ENCODE measurements around the gene ACAA1.
"Not testable (repeated sequence)": the region's sequence is repeated elsewhere in the genome, so short reads cannot be mapped to it uniquely, and the experiment has no call there.

The ACAA1 gene

DNA sequence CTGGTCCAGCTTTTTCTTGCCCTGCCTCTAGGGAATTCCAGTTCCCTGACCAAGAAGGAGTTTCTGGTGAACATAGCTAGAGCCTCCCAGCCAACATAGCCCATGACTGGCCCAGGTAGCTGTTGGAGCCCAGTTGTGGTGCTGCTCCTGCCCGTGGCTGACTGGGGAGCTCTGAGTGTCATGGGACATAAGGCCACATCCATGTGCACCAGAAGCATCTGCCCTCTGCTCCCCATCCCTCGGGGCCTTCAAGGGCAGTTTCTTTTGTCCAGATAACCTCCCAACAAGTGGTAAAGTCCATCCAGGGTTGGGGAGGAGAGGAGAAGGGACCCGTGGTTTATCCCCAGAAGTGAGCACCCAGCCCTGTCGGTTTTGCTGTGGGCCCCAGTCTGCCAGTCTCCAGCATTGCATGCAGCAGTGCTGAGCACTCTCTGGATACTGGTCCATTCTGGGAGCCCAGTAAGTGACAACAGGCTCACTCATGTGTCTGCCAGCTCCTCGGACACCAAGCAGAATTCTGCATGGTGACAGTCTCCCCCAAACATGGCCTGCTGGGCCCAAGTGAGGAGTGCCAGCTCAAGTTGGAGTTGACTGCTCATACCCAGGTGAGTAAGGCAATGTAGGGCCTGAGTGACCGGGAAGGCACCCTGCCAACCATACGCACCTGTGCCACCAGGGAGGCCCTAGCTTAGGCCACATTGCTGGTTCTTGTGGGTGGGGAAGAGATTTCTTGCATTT, 28.8 kb downstream of the ACAA1 start:
- no peak for DNase-seq (ENCODE audit: low read depth in 3 of 3)

DNA sequence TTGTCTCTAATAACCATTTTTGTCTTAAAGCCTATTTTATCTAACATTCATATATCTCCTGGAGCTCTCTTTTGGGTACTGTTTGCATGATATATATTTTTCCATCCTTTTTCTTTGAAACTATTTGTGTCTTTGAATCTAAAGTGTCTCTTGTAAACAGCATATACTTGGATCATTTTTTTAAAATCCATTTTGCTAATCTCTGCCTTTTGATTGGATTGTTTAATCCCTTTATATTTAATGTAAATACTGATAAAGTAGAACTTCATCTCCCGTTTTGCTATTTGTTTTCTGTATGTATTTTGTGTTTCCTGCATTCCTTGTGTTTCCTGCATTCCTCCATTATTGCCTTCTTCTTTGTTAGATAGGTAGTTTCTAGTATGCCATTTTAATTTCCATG, 31.4 kb downstream of the ACAA1 start:
- DNase-seq (ENCODE audit: low read depth in 3 of 3) = no peak

DNA sequence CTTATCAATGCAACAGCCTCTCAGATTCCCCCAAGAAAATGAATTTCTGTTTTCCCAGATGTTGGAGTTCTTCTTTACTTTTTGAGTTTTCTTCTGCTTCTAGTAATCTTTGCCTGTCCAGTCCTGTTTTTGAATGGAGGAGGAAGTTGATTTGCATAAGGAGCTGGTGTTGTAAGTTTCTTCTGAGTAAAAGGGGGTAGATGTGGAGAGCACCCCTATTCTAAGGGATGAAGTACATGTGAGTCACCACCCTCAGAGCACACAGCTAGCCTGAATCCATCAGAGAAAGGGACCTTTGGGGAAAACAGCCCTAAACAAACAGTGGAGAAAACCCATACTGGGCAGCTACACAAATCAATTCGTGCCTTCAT, 34.5 kb downstream of the ACAA1 start:
- no peak for DNase-seq (ENCODE audit: low read depth in 3 of 3)

DNA sequence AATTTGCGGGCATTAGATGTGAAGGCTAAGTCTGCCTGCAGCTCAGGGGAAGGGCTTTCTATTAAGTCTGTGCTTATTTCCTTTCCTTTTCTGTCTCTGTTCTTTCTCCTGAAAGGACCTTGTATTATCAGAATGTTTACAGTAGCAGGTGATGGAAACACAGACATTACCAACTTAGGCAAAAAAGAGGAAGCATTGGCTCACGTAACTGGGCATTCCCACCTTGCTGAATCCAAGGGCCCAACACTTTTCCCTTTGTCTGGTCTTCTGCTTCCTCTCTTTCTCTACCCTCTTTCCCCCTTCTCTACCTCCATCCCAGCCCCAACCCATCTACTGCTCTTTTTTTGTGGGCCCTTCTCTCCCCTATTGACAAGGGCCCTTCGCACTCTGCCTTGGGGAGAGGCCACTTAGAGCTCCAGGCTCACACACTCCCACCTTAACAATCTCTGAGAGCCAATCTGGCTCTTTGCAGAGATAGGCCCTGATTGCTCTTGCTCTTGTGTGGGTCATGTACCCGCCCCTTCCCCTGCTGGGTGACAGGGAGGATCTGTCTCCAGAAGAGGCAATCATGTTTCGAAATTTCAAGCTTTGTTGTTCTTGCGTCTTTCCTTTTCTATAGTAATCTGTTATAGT, 35.0 kb downstream of the ACAA1 start:
- no peak for DNase-seq (ENCODE audit: low read depth in 3 of 3)

DNA sequence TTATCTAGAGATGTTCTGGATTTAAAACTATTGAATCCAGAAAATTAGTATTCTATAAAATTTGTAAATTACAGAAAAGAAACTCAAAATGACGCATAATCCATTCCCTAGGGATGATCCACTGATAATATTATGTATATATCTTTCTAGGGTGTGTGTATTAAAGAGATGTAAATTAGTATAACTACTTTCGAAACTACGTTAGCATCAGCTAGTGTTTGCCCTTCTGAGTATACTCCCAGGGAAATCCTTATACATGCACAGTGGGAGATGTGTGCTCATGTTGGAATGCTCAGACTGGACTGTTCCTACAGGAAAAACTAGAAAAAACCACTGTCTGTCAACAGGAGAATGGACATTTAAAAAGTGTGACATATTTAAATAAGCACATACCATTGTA, 36.4 kb downstream of the ACAA1 start:
- DNase-seq (ENCODE audit: low read depth in 3 of 3) = no peak

- DNase-seq (ENCODE audit: low read depth in 3 of 3) = no peak
Measured at GRCh38 chr3:38099518-38099917, 37.4 kb downstream of the ACAA1 start.

- DNase-seq (ENCODE audit: low read depth in 3 of 3) = no peak
Measured at GRCh38 chr3:38098376-38098723, 38.6 kb downstream of the ACAA1 start.

- DNase-seq (ENCODE audit: low read depth in 3 of 3) = no peak
Measured at GRCh38 chr3:38097446-38098375, 39.2 kb downstream of the ACAA1 start.

DNA sequence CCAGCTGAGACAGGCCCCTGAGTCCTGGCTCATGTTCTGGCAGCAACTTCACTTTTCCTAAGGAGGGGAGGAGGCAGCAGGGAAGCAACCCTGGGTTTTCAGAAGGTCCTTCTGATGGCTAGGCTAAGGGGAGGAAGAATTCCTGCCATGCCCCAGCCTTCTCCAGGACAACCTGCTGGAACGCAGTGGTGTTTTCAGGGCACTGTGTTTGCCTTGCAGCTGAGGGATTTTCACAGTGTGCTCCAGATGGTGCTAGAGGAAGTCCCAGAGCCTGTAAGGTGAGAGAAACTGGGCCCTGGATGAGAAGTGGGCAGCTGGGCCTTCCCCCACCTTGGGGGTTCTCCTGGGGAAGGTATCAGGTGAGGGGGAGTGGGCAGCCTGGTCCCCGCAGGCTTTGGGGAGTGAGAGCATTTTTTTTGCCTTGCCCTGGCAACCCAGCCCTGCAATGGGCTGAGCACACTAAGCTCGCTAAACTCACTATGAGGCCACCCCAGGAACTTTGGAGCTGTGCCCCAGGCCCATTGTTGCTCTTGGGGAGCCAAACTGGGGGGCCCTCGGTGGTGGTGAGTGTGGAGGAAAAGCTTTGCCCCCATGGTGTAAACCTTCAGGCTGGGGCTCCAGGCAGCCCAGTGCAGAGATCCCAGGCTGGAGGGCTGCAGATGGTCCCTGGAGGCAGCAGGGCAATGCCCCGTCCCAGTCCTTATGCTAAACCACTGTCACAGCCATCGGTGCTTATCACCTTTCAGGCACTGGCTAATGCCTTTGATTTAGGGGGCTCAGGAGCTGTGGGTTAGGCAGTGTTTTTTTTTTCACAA, 41.1 kb downstream of the ACAA1 start:
- DNase-seq (ENCODE audit: low read depth in 3 of 3) = no peak

DNA sequence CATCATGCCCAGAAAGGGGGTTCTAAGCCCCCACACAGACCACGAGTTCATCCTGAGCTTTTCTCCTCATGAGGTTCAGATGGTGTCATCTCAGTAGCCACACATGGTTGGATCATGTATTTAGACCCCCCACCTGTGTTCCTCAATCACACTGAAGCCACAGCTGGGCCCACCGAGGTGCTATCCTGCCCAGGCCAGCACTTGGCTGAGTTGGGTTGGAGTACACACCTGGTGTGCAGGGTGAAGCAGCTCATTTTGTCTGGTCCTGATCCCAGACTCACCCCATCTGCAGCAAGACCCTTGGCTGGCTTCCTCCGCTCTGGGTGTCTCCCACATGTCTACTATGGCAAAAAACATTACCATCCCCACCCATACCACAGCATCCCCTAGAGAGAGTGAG, 41.9 kb downstream of the ACAA1 start:
- DNase-seq (ENCODE audit: low read depth in 3 of 3) = no peak

- no peak for DNase-seq (ENCODE audit: low read depth in 3 of 3)
Measured at GRCh38 chr3:38090453-38090852, 46.5 kb downstream of the ACAA1 start.

DNA sequence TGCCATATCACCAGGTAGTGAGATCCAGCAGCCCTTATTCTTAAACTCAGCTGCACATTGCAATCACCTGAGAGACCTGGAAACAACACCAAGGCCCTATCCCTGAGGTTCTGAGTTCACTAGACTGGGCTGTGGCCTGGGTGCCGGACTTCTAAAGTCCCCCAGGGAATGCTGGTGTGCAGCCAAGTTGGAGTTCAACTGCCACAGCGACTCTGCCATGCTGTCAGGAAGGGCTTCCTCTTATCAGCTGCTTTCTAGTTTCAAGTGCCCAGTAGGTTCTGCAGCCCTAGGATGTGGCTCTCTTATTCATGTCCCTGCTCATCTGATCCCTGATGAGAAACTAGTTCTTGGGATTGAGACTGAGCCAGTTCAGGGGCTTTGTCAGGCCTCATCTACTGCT, 47.8 kb downstream of the ACAA1 start:
- no peak for DNase-seq (ENCODE audit: low read depth in 3 of 3)

DNA sequence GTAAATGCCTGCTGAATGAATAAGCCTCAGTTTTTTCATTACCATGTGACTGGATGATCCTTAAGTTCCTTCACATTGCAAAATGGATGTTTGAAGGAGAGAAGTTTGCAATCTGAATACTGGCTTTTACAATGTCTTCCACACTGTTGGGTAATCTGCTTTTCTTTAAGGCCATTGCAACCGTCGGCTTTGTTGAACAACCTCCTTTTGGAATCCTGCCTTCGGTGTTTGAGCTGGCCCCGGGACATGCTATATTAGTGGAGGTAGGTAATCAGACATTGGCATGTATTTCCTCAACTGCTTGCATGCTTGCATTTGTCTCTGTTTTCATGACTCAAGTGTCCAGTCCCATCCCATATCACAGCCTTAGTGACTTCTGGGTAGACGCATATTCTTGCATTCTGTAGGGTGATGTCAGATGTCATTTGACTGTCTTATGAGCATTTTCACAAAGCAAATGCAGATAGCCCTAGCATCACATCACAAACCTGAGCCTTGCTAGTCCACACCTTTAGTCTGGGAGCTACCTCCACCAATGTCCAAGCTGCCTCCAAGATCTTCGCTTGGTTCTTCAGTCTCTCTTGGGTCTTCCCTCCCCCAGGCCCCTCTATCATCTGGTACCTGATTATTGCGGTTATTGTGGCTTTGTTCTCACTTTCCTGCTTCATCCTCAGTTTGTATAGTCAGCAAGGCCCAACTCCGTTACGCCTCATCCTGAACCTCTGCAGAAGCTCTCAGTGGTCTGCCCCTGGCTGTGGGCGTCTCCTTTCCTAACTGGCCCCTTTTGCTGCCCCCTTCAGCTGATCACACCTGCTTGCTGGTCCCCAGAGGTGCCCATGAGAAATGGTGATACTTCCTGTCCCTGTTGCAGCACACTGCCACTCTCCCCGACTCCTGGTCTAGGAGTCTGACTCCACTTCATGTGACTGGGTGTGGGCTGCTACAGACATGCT, 48.5 kb downstream of the ACAA1 start:
- no peak for DNase-seq (ENCODE audit: low read depth in 3 of 3)

GRCh38 chr3:38087278-38087677, 49.6 kb downstream of the ACAA1 start:
- DNase-seq (ENCODE audit: low read depth in 3 of 3) = not testable (repeated sequence)

DNA sequence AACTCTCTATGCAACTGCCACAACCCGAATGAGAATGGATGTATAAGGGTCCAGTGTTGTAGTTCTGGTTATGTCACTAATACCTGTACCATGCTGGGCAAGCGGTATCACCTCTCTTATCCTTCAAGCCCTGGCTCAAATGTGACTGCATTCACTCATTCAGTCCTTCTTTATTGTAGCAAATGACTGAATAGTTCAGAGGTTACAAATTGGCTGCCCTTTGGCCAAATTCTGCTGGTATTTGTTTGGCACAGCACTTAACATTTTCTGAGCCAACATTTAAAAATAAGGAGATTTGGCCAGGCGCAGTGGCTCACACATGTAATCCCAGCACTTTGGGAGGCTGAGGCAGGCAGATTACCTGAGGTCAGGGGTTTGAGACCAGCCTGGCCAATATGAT, 50.4 kb downstream of the ACAA1 start:
- no peak for DNase-seq (ENCODE audit: low read depth in 3 of 3)

DNA sequence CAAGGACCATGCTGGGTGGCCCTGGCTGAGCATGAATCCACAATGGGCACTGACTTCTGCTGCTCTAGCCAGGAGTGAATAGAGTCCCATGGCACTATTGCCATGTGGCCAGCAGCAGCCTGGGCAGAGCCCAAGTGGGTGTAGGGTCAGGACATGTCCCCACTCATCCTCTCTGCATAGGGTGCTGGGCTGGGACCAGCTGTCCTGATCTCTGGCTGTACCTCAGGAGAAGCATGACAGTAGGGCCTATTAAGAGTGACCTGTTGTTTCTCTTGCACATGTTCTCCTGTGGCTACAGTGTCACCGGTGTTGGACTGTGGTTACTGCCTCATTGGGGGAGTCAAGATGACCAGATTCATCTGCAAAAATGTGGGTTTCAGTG, 51.0 kb downstream of the ACAA1 start:
- DNase-seq (ENCODE audit: low read depth in 3 of 3) = no peak

DNA sequence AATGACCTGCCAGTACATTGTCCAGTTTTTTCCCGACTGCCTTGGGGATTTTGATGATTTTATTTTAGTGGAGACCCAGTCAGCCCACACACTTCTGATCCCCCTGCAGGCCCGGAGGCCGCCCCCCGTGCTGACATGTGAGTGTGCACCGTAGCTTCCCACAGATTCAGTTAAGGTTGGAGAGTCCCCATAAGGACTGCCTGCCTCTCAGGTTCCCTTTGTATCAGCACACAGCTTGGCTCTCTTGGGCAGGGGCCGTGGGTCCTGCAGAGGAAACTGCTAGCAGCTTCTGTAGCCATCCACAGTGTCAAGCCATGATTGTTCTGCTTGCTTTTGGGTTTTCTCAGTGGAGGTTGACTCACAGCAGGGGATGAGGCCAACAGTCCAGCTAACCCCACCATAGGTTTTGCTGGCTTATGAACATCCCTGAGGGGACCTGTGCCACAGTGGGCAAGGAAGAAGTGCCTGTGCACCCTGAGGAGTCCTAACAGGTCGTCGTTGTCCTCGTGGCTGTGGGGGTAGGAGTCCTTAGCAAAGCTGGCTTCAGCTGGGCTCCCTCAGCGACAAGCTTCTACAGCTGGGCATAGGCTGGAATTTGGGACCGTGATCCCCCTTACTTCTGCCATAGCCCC, 51.5 kb downstream of the ACAA1 start:
- no peak for DNase-seq (ENCODE audit: low read depth in 3 of 3)

DNA sequence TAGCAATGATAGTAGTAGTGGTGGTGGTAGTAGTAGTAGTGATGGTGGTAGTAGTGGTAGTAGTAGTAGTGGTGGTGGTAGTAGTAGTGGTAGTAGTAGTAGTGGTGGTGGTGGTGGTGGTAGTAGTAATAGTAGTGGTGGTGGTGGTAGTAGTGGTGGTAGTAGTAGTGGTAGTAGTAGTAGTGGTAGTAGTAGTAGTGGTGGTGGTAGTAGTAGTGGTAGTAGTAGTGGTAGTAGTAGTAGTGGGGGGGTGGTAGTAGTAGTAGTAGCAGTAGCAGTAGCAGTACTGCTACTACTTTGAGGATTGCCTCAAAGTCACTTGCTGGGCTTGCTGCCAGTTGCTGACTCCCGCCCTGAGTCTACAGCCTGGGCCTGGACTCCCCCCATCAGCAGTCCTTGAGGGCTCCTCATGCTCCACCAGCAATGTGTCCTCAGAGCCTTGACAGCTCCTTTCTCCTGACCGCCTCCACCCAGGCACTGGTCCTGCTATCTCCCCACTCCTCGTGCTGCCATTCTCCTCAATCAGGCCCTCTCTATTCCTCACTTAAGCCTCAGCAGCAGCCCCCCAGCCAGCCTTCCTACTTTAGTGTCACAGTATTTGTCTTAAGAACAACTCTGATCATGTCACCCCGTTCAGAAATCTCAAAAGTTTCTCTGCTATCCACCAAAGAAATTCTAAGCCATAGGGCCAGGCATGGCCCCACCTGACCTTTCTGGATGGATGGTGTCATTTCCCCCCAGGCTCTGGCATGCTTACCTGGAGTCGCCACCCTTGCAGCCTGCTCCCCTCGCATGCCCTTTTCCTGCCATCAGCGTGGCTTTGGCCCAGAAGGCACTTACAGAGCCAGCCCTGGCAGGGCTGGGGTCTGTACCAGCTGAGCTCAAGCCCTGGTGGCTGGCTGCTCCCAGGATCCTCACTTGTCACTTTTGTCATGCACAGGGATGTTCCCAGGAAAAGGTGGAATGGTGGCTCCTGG, 52.3 kb downstream of the ACAA1 start:
- DNase-seq (ENCODE audit: low read depth in 3 of 3) = peak in 1 of 3 experiments; percentile 5

GRCh38 chr3:38083871-38084333, 53.0 kb downstream of the ACAA1 start:
- DNase-seq (ENCODE audit: low read depth in 3 of 3) = no peak
